WTC11 (cell line): ENCODE measurements around the gene YBEY.

ENCODE experiments used
- ATF2 ChIP-seq: sonication (generic); formaldehyde crosslinking; IDR thresholded peaks from 2 replicates; pipeline ENCODE4 v1.8.1; 2022; ENCODE audit warnings: low read depth, missing genetic modification reagents, borderline replicate concordance
- ATF6 ChIP-seq: sonication (generic); formaldehyde crosslinking; IDR thresholded peaks from 2 replicates; pipeline ENCODE4 v1.8.1; 2023; ENCODE audit warnings: mild to moderate bottlenecking, missing genetic modification reagents
- CTCF ChIP-seq: fragments of 200-600 bp; IDR thresholded peaks from 2 replicates; pipeline ENCODE4 v1.8.0; 2022; ENCODE audit warnings: antibody characterized with exemption
- E2F1 ChIP-seq: sonication (generic); formaldehyde crosslinking; IDR thresholded peaks from 2 replicates; pipeline ENCODE4 v1.8.0; 2022; ENCODE audit warnings: mild to moderate bottlenecking, missing genetic modification reagents
- E2F4 ChIP-seq: sonication (generic); formaldehyde crosslinking; IDR thresholded peaks from 2 replicates; pipeline ENCODE4 v1.8.1; 2022; ENCODE audit warnings: low read depth, mild to moderate bottlenecking, moderate library complexity, missing genetic modification reagents, borderline replicate concordance
- FOXP1 ChIP-seq: sonication (generic); formaldehyde crosslinking; IDR thresholded peaks from 2 replicates; pipeline ENCODE4 v1.8.0; 2022; ENCODE audit warnings: missing genetic modification reagents, mild to moderate bottlenecking, moderate library complexity, borderline replicate concordance
- FOXP4 ChIP-seq: sonication (generic); formaldehyde crosslinking; IDR thresholded peaks from 2 replicates; pipeline ENCODE4 v1.8.0; 2022; ENCODE audit warnings: mild to moderate bottlenecking, missing genetic modification reagents
- GABPB1 ChIP-seq: sonication (generic); formaldehyde crosslinking; IDR thresholded peaks from 2 replicates; pipeline ENCODE4 v1.8.1; 2023; ENCODE audit warnings: mild to moderate bottlenecking, missing genetic modification reagents
- NR3C1 ChIP-seq: sonication (generic); formaldehyde crosslinking; conservative IDR thresholded peaks from 2 replicates; pipeline ENCODE4 v1.8.1; 2023; ENCODE audit warnings: low read depth, mild to moderate bottlenecking, missing genetic modification reagents
- SMAD3 ChIP-seq: sonication (generic); formaldehyde crosslinking; IDR thresholded peaks from 2 replicates; pipeline ENCODE4 v1.8.0; 2022; ENCODE audit warnings: missing genetic modification reagents, mild to moderate bottlenecking, borderline replicate concordance
- SMAD4 ChIP-seq: sonication (generic); formaldehyde crosslinking; IDR thresholded peaks from 2 replicates; pipeline ENCODE4 v1.8.0; 2022; ENCODE audit warnings: mild to moderate bottlenecking, missing genetic modification reagents
- ZBTB43 ChIP-seq: sonication (generic); formaldehyde crosslinking; IDR thresholded peaks from 2 replicates; pipeline ENCODE4 v1.8.1; 2023; ENCODE audit warnings: mild to moderate bottlenecking, missing genetic modification reagents
- ZNF512 ChIP-seq: sonication (generic); formaldehyde crosslinking; IDR thresholded peaks from 2 replicates; pipeline ENCODE4 v1.8.1; 2022; ENCODE audit warnings: missing genetic modification reagents, borderline replicate concordance

GRCh38 chr21:46324390-46325072, 38.4 kb downstream of the YBEY start:
- no peak for TF ChIP-seq ZNF512
- TF ChIP-seq CTCF = no peak
- TF ChIP-seq FOXP1 (CRISPR knock-in tag) = no peak
- TF ChIP-seq ATF2 (CRISPR knock-in tag) = no peak
- TF ChIP-seq E2F1 (CRISPR knock-in tag) = no peak
- no peak for TF ChIP-seq FOXP4
- TF ChIP-seq NR3C1 (CRISPR knock-in tag) = no peak
- TF ChIP-seq E2F4 = peak; percentile 63; the same call in 1 of the 2 replicates
- TF ChIP-seq ZBTB43 = no peak
- no peak for TF ChIP-seq SMAD4 (CRISPR knock-in tag)
- 0 out of 2 replicates have a peak, but pooled peaks have one; percentile 5 for TF ChIP-seq SMAD3
- no peak for TF ChIP-seq ATF6 (CRISPR knock-in tag)
- TF ChIP-seq GABPB1 (CRISPR knock-in tag) = no peak; the same call in 1 of the 2 replicates
